Putamen (tissue), 1 donor: ENCODE data around the gene FBXL13.
A peak's percentile ranks its signal among the peaks of the same experiment; 100 is the strongest.
"Not testable (repeated sequence)": the region's sequence is repeated elsewhere in the genome, so short reads cannot be mapped to it uniquely, and the experiment has no call there.

Source experiments
- DNase-seq: peaks from one replicate; pipeline ENCODE4 v3.0.0-alpha.2; 2016; ENCODE audit warnings: low spot score

FBXL13 gene

DNA sequence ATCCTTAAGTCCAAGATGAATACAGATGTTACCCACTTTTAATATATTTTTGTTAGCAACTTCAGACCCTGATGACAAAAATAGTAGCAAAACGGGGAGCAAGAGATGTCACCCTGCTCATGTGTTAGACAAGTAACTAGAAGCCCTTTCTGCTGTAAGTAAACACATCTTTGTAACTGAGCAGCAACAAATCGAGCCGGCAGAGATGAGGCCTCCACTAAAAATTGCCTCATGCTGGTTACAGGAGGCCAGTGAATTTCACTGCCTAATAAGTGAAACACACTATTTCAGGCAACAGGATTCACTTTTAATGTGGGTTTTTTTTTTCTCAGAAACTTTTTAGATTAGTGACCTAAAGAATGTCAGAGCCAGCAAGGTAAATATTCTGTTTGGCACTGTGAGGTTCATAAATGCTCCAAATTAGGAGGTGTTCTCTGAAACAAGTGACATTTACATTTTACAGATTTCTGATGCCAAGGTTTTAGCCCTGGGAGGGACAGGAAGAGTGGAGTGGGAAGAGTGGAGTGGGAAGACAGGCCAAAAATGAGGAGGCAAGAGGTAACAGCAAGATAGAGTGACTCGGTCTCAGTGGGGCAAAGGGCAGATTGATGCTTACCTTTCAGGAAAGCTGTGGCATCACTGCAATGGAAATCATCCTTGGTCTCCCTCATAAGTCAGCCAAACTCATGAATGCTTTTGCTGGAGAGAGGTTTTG lies 215.4 kb downstream of the FBXL13 start:
- DNase-seq, result no peak

DNA sequence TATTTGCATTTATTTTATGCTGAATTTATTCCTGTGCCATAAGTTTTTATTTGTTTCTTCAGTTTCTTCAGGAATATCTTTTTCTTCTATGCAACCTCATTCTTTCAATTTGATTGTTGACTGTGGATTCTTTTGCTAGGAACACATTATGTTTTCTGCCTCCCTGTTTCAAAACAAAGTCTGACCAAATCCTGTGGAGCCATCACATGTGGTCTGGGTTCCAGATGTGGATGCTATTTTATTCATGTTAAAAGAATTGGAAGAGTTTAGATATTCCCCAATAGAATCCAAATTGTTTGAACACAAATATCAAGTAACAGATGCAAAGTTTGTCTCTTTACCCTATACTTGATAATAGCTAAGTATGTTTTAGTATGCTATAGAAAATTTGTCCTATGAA lies 218.6 kb downstream of the FBXL13 start:
- DNase-seq, result no peak

DNA sequence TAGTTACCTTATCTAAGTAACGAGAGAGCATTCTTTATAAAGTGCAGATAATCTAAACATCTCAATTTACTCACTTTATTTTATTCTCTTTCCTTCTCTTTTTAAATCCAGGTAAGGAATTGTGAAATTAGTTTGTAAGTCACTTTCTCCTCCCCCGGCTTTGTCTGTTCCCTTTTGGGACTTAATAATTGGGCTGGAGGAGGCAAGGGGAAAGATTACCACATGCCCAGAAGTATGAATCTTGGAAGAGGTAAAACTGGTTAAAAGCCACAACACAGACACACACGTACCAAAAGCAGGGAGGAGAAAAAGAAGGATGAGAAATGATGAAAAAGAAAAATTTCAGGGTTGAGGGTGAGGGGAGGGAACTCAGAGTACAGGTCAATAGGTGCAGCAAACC lies 225.1 kb downstream of the FBXL13 start:
- no peak for DNase-seq

DNA sequence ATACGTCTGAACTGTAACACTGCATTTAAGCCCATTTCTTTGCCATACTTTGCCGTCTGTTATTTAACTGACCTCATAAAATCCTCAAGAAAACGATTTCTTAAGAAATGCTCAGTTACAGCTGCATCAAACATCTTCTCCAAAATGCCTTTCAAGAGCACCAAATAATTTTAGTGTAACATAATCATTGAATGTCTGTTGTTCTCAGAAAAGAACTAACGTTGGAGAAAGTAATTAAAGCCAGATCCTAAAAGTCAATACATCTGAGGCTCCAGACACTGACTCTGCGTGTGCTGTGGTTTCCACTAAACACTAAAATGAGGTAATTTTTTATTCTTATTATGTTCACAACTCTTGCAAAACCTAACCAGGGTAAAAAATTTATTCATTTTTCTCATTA lies 225.5 kb downstream of the FBXL13 start:
- DNase-seq, result no peak

GRCh38 chr7:102845346-102845745 lies 229.2 kb downstream of the FBXL13 start:
- DNase-seq, result no peak

DNA sequence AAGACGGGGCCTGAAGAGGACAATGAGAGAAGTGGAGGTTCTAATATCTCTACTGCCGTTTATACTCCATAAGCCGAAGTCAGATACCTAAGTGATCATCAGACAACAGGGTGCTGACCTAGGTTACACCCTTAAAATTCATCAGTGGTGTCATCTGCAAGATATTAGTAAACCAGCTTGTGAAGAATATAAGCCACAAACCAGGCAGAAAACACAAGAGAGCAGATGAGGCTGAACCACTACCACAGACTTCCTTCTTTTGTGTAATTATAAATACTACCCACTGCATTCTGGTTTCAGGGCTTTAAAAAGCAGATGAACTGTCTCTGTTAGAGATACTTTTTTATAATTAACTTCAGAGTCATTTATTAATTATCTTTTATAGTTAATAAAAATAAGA lies 230.7 kb downstream of the FBXL13 start:
- DNase-seq, result no peak

GRCh38 chr7:102842284-102842683 lies 232.3 kb downstream of the FBXL13 start:
- no peak for DNase-seq

GRCh38 chr7:102841290-102841689 lies 233.3 kb downstream of the FBXL13 start:
- DNase-seq, result peak; percentile 7

DNA sequence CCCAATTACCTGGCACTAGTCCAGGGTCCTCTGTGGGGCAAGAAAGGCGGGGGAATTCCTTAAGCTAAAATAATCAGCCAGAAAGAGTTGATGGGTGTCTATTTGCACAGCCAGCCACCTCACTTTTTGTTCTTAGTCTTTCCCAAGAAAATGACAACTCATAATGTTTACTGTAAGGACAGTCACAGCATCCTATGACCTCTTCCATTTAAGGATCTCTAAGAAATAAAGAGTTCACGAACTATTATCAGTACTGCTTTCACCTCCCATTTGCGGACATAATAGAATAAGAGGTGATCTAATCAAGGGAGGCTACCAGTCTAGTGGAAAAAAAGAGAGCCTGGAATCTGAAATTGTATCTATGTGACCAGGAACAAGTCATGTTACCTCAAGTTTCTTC lies 234.2 kb downstream of the FBXL13 start:
- no peak for DNase-seq

DNA sequence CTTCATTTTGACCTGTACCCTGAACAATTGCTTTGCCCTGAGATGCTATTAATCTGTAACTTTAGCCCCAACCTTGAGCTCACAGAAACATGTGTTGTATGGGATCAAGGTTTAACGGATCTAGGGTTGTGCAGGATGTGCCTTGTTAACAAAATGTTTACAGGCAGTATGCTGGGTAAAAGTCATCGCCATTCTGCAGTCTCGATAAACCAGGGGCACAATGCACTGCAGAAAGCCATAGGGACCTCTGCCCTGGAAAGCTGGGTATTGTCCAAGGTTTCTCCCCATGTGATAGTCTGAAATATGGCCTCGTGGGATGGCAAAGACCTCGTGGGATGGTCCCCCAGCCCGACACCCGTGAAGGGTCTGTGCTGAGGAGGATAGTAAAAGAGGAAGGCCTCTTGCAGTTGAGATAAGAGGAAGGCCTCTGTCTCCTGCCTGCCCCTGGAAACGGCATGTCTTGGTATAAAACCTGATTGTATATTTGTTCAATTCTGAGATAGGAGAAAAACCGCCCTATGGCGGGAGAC lies 236.0 kb downstream of the FBXL13 start:
- DNase-seq, result not testable (repeated sequence)

DNA sequence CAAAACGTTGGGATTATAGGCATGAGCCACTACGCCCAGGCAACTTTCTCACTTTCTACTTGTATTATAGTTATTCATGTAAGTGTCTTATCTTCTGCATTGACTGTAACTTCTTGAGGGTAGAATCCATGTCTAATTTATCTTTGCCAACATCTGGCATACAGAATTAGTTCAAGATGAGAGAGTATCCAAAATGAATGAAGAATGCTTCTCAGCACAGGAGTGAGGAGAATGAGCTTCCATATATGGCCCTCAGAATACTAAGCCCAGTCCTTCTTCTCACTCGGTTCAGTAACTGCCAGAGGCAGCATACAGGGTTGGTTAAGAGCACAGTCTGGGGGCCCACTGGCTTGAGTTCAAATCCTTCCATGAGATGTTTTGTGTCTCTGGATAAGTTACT lies 236.8 kb downstream of the FBXL13 start:
- DNase-seq, result no peak

DNA sequence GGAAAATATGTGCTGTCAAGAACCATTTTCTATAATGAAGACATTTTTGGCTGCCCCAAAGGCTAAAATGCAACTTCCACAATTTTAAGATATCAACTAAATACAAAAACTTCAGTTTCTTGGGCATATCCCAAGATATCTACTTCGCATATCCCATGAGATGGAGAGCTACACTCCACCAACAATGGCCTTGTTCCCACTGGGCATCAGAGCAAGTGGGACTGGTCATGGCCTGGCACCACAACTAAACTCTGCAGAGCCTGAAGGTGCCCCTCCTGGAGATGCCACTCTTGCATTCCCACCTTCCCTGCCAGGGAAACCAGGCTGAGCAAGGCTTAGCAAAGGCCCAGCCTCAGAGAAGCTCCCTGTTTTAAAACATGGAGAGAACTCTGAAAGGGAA lies 237.6 kb downstream of the FBXL13 start:
- no peak for DNase-seq

- DNase-seq, result peak; percentile 47
Measured at GRCh38 chr7:102836191-102836919, 238.2 kb downstream of the FBXL13 start.

DNA sequence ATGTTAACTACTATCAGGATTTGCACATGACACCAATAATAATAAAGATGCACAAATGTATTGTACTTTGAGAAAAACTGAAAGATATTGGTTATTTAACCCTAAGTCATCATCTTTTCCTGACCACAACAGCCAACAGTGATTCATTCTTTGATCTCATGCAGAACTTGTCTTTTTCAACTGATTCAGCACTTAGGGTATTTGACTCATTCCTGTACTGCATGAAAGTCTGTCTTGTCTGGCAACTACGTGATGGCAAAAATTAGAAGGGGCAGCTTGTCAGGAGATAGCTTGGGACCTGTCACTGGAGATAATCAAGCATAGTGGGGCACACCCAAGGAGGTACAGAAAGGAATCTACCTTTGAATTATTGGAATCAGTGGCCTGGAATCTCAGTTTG lies 239.6 kb downstream of the FBXL13 start:
- no peak for DNase-seq

DNA sequence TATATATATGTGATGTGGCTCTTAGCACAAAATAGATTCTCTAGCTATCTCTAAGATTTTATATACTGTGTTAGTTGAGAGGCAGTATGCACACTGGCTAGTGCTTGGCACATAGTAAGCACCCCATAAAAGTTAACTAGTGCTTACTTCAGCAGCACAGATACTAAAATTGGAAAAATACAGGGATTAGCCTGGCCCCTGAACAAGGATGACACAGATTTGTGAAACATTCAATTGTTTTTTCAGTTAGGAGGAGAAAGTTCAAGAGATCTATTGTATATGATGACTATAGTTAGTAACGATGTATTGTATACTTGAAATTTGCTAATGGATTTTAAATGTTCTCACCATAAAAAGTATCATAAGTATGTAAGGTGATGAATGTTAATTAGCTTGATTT lies 240.1 kb downstream of the FBXL13 start:
- no peak for DNase-seq

DNA sequence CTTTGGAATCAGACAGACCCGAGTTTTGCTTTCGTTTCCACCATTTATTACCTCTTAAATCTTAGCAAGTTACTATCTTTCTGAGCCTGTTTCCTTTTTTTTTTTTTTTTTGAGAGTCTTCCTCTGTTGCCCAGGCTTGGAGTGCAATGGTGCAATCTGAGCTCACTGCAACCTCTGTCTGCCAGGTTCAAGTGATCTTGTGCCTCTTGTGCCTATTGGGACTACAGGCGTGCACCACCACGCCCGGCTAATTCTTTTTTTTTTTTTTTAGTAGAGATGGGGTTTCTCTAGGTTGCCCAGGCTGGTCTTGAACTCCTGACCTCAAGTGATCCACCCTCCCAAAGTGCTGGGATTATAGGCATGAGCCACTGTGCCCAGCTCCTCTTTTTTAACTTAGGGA lies 241.3 kb downstream of the FBXL13 start:
- no peak for DNase-seq

DNA sequence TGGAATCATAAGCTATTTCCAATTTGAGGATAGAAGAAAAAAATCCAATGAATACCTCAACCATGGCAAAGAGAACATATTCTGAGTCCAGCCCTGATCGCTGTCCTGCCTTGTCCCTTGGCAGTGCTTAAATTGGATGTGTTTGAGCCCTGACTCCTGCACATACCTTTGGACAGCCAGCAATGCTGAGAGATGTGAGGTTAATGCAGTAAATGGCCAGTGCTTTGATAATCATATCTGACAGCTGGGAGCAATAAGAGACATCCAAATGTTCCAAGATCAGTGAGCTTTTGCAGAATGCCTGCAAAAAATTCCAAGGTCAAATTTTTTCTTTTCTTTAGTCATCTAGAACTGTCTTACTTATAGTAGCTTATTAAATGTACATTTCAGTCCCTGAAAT lies 241.9 kb downstream of the FBXL13 start:
- DNase-seq, result no peak

GRCh38 chr7:102830197-102830596 lies 244.4 kb downstream of the FBXL13 start:
- no peak for DNase-seq

DNA sequence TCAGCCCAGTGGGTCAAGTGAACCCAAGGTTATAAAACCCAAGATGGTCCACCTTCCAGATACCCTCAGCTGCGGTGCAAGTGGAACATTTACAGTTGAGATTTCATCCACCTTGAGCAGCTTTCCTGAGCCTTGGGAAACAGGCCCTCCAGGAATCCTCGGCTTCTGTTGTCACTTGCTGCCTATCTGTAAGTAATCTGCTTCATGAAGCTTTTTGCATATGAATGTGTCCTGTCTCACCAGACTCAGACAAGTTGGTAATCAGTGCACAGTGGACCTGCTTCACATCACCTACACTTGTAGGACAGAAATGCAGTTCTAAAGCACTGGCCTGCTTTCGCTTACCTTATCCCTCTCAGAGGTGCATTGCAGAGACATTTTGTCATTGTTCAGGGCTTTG lies 245.5 kb downstream of the FBXL13 start:
- DNase-seq, result no peak

- DNase-seq, result no peak
Measured at GRCh38 chr7:102828286-102828685, 246.3 kb downstream of the FBXL13 start.

DNA sequence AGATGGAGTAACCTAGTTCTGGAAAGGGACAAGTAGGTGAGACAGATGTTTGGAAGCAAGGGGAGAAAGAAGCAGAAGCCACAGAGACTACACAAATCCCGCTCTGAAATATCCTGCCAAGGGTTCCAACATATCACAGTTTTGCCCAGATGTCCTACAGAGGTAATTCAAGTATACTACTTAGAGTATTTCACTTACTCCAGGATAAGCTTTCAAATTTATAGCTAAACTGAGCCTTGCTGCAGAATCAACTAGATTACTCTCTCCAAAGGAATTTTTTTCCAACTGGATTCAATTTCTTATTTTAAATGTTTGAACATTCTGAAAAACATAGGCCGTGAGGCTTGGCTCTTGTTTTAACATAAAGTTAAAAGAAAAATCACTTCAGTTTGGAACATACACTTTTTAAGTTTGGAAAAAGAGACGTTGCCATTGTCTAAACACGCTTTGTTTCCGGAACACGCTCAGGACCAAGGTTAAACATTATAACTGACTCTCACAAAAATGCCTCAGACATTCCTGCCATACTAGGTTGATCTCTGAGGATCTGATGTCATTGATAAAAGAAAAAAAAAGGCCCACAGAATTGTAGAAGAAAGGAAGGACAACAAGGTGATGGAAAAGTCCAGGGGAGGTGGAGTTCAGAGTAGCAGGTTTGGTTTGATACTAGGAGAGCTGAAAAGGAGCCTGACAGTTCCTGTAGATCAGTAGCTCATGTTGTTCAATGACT lies 251.0 kb downstream of the FBXL13 start:
- DNase-seq, result no peak

GRCh38 chr7:102821994-102822747 lies 252.4 kb downstream of the FBXL13 start:
- no peak for DNase-seq
